DMS 273 (cell line): ENCODE measurements around the gene SAP130.

Experiments used
- DNase-seq: peaks from one replicate; lab custom pipeline; 2025; ENCODE audit not compliant: unreplicated experiment; lab: John Stamatoyannopoulos, UW

Gene SAP130

DNA sequence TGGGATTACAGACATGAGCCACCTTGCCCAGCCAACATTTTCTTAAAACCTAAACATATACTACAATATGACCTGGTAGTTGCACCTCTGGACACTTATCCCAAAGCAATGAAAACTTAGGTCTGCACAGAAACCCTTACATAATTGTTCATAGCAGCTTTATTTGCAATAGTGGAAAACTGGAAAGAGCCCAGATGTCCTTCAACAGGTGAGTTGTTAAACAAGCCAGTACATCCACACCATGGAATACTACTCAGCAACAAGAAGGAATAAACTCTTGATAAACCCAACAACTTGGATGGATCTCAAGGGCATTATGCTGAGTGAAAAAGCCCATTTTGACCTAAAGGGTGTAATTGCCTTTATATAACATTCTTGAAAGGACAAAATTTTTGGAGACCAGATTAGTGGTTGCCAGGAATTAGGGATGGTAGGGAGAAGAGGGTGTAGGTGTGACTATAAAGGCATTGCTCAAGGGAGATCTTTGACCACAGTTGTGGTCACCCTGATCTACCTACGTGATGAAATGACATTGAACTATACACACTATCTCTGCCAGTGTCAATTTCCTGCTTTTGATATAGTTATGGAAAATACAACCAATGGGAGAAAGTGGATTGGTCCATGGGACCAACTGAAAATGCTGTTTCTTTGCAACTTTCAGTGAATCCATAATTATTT lies 130.2 kb downstream of the SAP130 start:
- DNase-seq = no peak

DNA sequence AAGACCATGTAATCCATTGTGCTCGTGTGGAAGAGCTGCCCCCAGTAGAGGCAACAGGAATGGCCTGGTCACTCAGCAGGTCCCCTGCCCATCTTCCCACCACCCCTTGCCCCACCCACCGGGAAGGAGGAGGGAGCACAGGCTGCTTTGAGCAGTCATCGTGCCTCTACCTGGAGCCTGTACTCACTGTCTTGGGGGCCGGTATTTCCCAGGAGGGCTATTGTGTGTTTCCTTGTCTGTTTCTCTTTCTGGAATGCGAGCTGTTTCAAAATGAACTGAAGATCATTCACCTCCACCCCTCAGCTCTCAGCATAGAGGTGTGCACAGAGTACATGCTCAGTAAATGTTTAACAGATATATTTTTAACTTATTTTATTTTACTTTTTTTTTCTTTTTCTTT lies 134.4 kb downstream of the SAP130 start:
- DNase-seq = no peak

GRCh38 chr2:127893033-127893432 lies 134.8 kb downstream of the SAP130 start:
- DNase-seq = no peak

- DNase-seq = peak; percentile 17
Measured at GRCh38 chr2:127891811-127892210, 136.0 kb downstream of the SAP130 start.
